DMS 273 (cell line): ENCODE data around the gene PSD4.

ENCODE experiments used
- DNase-seq: peaks from one replicate; lab custom pipeline; 2025; ENCODE audit not compliant: unreplicated experiment; lab: John Stamatoyannopoulos, UW

Gene PSD4

GRCh38 chr2:113258471-113259147 is 84.8 kb downstream of the PSD4 start:
- DNase-seq, result no peak
